Stimulated activated CD4-positive, alpha-beta T cell treated with anti-CD3 and anti-CD28 coated beads, Interleukin-1b, Interleukin-23, amount 100 ng/mL, for 24 hours (primary cell): ENCODE results near the gene INPP5D.
"Not testable (repeated sequence)": the region's sequence is repeated elsewhere in the genome, so short reads cannot be mapped to it uniquely, and the experiment has no call there.

Experiments
- DNase-seq, 4 experiments: peaks; one replicate each; pipeline ENCODE4 v3.0.0-alpha.2; 2020; ENCODE audit warnings: low read depth in 4 of 4, low spot score in 1 of 4

Gene INPP5D

GRCh38 chr2:233171344-233171743, 111.2 kb downstream of the INPP5D start:
- no peak for DNase-seq

GRCh38 chr2:233173115-233173514, 113.0 kb downstream of the INPP5D start:
- DNase-seq: no peak

- no peak for DNase-seq
These were observed 114.0 kb downstream of the INPP5D start for GRCh38 chr2:233174137-233174536.

- DNase-seq: no peak
These were observed 119.1 kb downstream of the INPP5D start for GRCh38 chr2:233178994-233179847.

- DNase-seq: no peak
These were observed 119.8 kb downstream of the INPP5D start for GRCh38 chr2:233179848-233180366.

- no peak for DNase-seq
These were observed 123.8 kb downstream of the INPP5D start for GRCh38 chr2:233183869-233184418.

- DNase-seq: no peak
These were observed 124.5 kb downstream of the INPP5D start for GRCh38 chr2:233184669-233185068.

GRCh38 chr2:233185330-233185729, 125.2 kb downstream of the INPP5D start:
- no peak for DNase-seq

- DNase-seq: no peak
These were observed 125.8 kb downstream of the INPP5D start for GRCh38 chr2:233185963-233186362.

GRCh38 chr2:233186851-233187250, 126.7 kb downstream of the INPP5D start:
- no peak for DNase-seq

GRCh38 chr2:233189025-233189424, 128.9 kb downstream of the INPP5D start:
- DNase-seq: no peak

GRCh38 chr2:233191016-233191415, 130.9 kb downstream of the INPP5D start:
- not testable (repeated sequence) for DNase-seq

GRCh38 chr2:233193738-233194137, 133.6 kb downstream of the INPP5D start:
- DNase-seq: no peak

- DNase-seq: no peak
These were observed 134.9 kb downstream of the INPP5D start for GRCh38 chr2:233195027-233195426.

GRCh38 chr2:233197022-233197421, 136.9 kb downstream of the INPP5D start:
- no peak for DNase-seq

GRCh38 chr2:233198026-233198425, 137.9 kb downstream of the INPP5D start:
- no peak for DNase-seq

GRCh38 chr2:233199870-233200269, 139.7 kb downstream of the INPP5D start:
- no peak for DNase-seq

GRCh38 chr2:233200790-233201189, 140.6 kb downstream of the INPP5D start:
- DNase-seq: not testable (repeated sequence)

GRCh38 chr2:233201258-233202013, 141.3 kb downstream of the INPP5D start:
- no peak for DNase-seq

- DNase-seq: no peak
These were observed 142.4 kb downstream of the INPP5D start for GRCh38 chr2:233202531-233202944.

GRCh38 chr2:233203060-233203459, 142.9 kb downstream of the INPP5D start:
- no peak for DNase-seq
